ENCODE data around the gene APH1B.

GRCh38 chr15:63349621-63350020 lies 72.2 kb downstream of the APH1B start:
- TF ChIP-seq CTCF (conservative IDR thresholded peaks at IDR 0.05; ENCODE audit: low read depth, low read length), result no peak
- TF ChIP-seq EZH2 (IDR thresholded peaks at IDR 0.05; ENCODE audit: borderline replicate concordance, low read depth, low read length, poor library complexity, severe bottlenecking), result no peak
